Endothelial cell of umbilical vein (primary cell): Measurements from ENCODE around the gene RAB31. TPM values are rescaled to one million over a fixed set of nuclear protein-coding genes. Genes with fewer than 3 reads are reported as not detected.

Source experiments
- BruUV-seq: library from RNA; stranded (reverse); fragments of 400-500 nt; replicated peaks from 2 replicates; lab custom pipeline; 2021; lab: Mats Ljungman, UMichigan
- CTCF ChIA-PET: fragments of 300-600, 350-600 bp; sonication (Branson Sonifier 250); formaldehyde crosslinking; loops from one replicate; lab custom pipeline; 2021; ENCODE audit warnings: antibody characterized with exemption, inconsistent platforms; lab: Charles Lee
- POLR2A ChIA-PET: fragments of 300-600, 350-600 bp; sonication (Branson Sonifier 250); formaldehyde crosslinking; loops from one replicate; lab custom pipeline; 2021; ENCODE audit warnings: antibody characterized with exemption, inconsistent platforms; lab: Charles Lee
- DNase-seq: peaks from one replicate; pipeline ENCODE4 v3.0.0-alpha.2; 2011; ENCODE audit warnings: low read depth, low spot score
- FAIRE-seq: peaks from 2 replicates; lab custom pipeline; 2011; peaks lifted over from hg19 to GRCh38; lab: Jason Lieb, UNC
- H2AFZ ChIP-seq: 2 replicates; pipeline ENCODE4 v1.6.0; 2012; ENCODE audit warnings: low read depth, low read length, control low read depth, inconsistent platforms
- H3K27ac ChIP-seq: 2 replicates; pipeline ENCODE4 v1.5.1; 2011; ENCODE audit warnings: low read depth, mild to moderate bottlenecking, control low read depth, low read length, moderate library complexity; ENCODE audit not compliant: insufficient read depth
- H3K27me3 ChIP-seq, 2 experiments: 2 replicates each; pipeline versions ENCODE4 v1.6.0 to v1.6.1; 2011; ENCODE audit warnings: low read length in 2 of 2, mixed read lengths in 1 of 2; ENCODE audit not compliant: control insufficient read depth in 2 of 2, insufficient read depth in 2 of 2
- H3K36me3 ChIP-seq, 2 experiments: 2 replicates in 1 of 2; 3 replicates in 1 of 2; pipeline ENCODE4 v1.5.1; 2011; ENCODE audit warnings: low read length in 2 of 2, mild to moderate bottlenecking in 1 of 2, moderate library complexity in 1 of 2; ENCODE audit not compliant: control insufficient read depth in 2 of 2, insufficient read depth in 2 of 2; ENCODE audit errors: extremely low read depth in 1 of 2
- H3K4me1 ChIP-seq: 3 replicates; pipeline ENCODE4 v1.5.1; 2011; ENCODE audit warnings: mild to moderate bottlenecking, low read length; ENCODE audit not compliant: control insufficient read depth, insufficient read depth; ENCODE audit errors: extremely low read depth
- H3K4me2 ChIP-seq: 2 replicates; pipeline ENCODE4 v1.6.1; 2011; ENCODE audit warnings: low read length, control low read depth, mixed read lengths; ENCODE audit not compliant: insufficient read depth
- H3K4me3 ChIP-seq, 3 experiments: fragments of 200-600 bp in 1 of 3; sonication (generic), shearing (Covaris generic) in 1 of 3; replicated peaks in 1 of 3; 2 replicates each; pipeline ENCODE4 v1.5.1; 2011 to 2016; ENCODE audit warnings: control low read depth in 3 of 3, low read length in 3 of 3, mild to moderate bottlenecking in 2 of 3, inconsistent platforms in 1 of 3, low read depth in 1 of 3, moderate library complexity in 1 of 3; ENCODE audit not compliant: insufficient read depth in 1 of 3
- H3K79me2 ChIP-seq: 2 replicates; pipeline ENCODE4 v1.6.0; 2012; ENCODE audit warnings: low read length, inconsistent platforms; ENCODE audit not compliant: control insufficient read depth, insufficient read depth
- H3K9ac ChIP-seq: replicated peaks from 2 replicates; pipeline ENCODE3; 2011; ENCODE audit warnings: low read length, control low read depth; ENCODE audit not compliant: insufficient read depth; ENCODE audit errors: extremely low read depth
- H3K9me1 ChIP-seq: replicated peaks from 3 replicates; pipeline ENCODE4 v1.6.0; 2011; ENCODE audit warnings: mild to moderate bottlenecking, low read length; ENCODE audit not compliant: control insufficient read depth, insufficient read depth; ENCODE audit errors: extremely low read depth
- H3K9me3 ChIP-seq: replicated peaks from 2 replicates; pipeline ENCODE4 v1.5.1; 2012; ENCODE audit warnings: low read length, inconsistent platforms; ENCODE audit not compliant: control insufficient read depth, insufficient read depth
- H4K20me1 ChIP-seq: replicated peaks from 2 replicates; pipeline ENCODE3; 2011; ENCODE audit warnings: mild to moderate bottlenecking, low read length; ENCODE audit not compliant: control insufficient read depth, insufficient read depth; ENCODE audit errors: extremely low read depth
- EZH2 ChIP-seq: IDR thresholded peaks from 2 replicates; pipeline ENCODE4 v1.6.1; 2012; ENCODE audit warnings: borderline replicate concordance, low read depth, mild to moderate bottlenecking, moderate library complexity, low read length, inconsistent platforms; ENCODE audit not compliant: severe bottlenecking
- FOS ChIP-seq: IDR thresholded peaks from 2 replicates; pipeline ENCODE4 v1.6.1; 2011; ENCODE audit warnings: mild to moderate bottlenecking, low read length, moderate library complexity, borderline replicate concordance; ENCODE audit not compliant: insufficient read depth
- GATA2 ChIP-seq: IDR thresholded peaks from 2 replicates; pipeline ENCODE4 v1.7.0; 2011; ENCODE audit warnings: low read depth, mild to moderate bottlenecking, moderate library complexity, mixed read lengths, low read length; ENCODE audit not compliant: insufficient read length, insufficient read depth
- JUN ChIP-seq: IDR thresholded peaks from 2 replicates; pipeline ENCODE4 v1.6.1; 2011; ENCODE audit warnings: borderline replicate concordance, low read depth; ENCODE audit not compliant: insufficient read length, insufficient read depth
- MYC ChIP-seq: IDR thresholded peaks from one replicate; pipeline ENCODE4 v1.6.1; 2011; ENCODE audit warnings: mild to moderate bottlenecking, low read depth, low read length
- POLR2A ChIP-seq: IDR thresholded peaks from 2 replicates; pipeline ENCODE4 v1.6.1; 2012; ENCODE audit warnings: low read depth, mild to moderate bottlenecking, control low read depth, low read length
- POLR2AphosphoS5 ChIP-seq: IDR thresholded peaks from 2 replicates; pipeline ENCODE4 v1.6.1; 2012; ENCODE audit warnings: low read depth, mild to moderate bottlenecking, control low read depth, low read length, moderate library complexity; ENCODE audit not compliant: insufficient read depth
- dilution Hi-C: fragments of 300-500 bp; cut with MboI; formaldehyde crosslinking; loops from one replicate; pipeline ENCODE4 v1.15.0; 2019; ENCODE audit warnings: low sequenced_read_pairs; ENCODE audit not compliant: extremely low pct_ligation_motif_present
- intact Hi-C: fragments of 100-400 bp; cut with micrococcal nuclease; formaldehyde crosslinking; loops from one replicate; pipeline ENCODE4 v1.10.0; 2022
- polyA plus RNA-seq, 4 experiments: library from polyadenylated mRNA; depleted of rRNA in 3 of 4; stranded (reverse) in 3 of 4; unstranded in 1 of 4; fragments of >200 nt; gene quantifications; 2 replicates each; pipeline versions ENCODE4 v1.2.1 to v1.2.3, GENCODE V29; 2011 to 2012; ENCODE audit warnings: missing spikeins in 1 of 4
- total RNA-seq: library from RNA; stranded (reverse); gene quantifications from 2 replicates; pipeline ENCODE4 v1.2.3, GENCODE V29; 2021
- TF ChIP-seq, protein P1 (sequence below): IDR thresholded peaks from 2 replicates; pipeline ENCODE4 v1.6.1; 2011; ENCODE audit not compliant: insufficient read depth, insufficient read length
- TF ChIP-seq, protein P2 (sequence below), 2 donors: IDR thresholded peaks; 1 replicate in 1 of 2; 2 replicates in 1 of 2; pipeline ENCODE4 v1.5.1; 2011; ENCODE audit warnings: low read length in 2 of 2, mild to moderate bottlenecking in 2 of 2, moderate library complexity in 2 of 2, control low read depth in 1 of 2, inconsistent platforms in 1 of 2, low read depth in 1 of 2; ENCODE audit not compliant: insufficient read depth in 1 of 2; ENCODE audit errors: extremely low read depth in 1 of 2

Gene RAB31
- total and polyA plus RNA-seq, 2 donors (not counting 3 experiments of a cell fraction or from before 2014, with no cell fraction given), result 30.5 TPM

DNA sequence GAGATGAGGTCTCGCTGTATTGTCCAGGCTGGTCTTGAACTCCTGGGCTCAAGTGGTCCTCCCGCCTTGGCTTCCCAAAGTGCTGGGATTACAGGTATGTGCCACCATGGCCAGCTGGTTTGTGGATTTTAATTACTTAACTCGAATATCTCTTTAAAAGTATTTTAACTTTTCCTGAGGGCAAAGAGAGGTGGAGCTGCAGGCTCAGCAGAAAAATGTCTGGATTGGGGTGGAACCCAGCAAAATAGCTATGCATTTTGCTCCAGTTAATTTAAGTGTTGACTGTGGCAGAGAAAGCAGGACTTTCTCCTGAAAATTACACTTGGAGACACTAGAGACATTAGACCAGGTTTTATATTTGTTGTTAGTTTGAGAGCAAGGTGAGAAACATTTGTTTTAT is 142.2 kb downstream of the RAB31 start:
- CTCF ChIA-PET, result interaction anchor here (0.7 to 1.1 kb wide), 2 partner anchors 8 to 63 kb away, joined by 3 read pairs; partner anchors contain the start of gene VAPA
- H3K27ac ChIP-seq, result no peak overlapping the region
- TF ChIP-seq EZH2, result no peak
- TF ChIP-seq POLR2AphosphoS5, result no peak
- TF ChIP-seq GATA2, result no peak
- TF ChIP-seq, protein P1, sequence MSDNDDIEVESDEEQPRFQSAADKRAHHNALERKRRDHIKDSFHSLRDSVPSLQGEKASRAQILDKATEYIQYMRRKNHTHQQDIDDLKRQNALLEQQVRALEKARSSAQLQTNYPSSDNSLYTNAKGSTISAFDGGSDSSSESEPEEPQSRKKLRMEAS, result no peak
- no peak for TF ChIP-seq JUN

DNA sequence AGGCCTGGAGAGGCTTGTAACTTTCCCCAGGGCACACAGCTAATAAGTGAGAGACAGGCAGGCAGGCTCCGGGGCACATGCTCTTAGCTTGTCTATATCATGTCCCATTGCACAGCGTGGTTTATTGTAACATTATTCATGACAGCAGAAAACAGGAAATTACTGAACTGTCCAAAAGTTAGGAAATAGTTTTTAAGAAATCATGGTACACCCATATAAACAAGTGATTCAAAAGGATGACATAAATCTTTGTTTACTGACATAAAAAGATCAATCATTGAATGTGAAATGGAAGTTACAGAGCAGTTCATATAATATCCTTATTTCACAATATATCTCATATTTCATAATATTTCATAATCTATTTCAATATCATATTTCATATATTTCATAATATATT is 143.4 kb downstream of the RAB31 start:
- intact Hi-C loops, result no loop called here
- BruUV-seq, result no TSS peak
- no peak overlapping the region for H3K9ac ChIP-seq
- DNase-seq (no peak), FAIRE-seq (no peak)
- H3K9me1 ChIP-seq, result no peaks in the 10 kb centered on the region
- dilution Hi-C loops, result no loop called here
- no peaks in the 10 kb centered on the region for H3K79me2 ChIP-seq
- no peak overlapping the region for H3K4me3 ChIP-seq
- CTCF ChIA-PET, result interaction anchor here (1.0 kb wide), 1 partner anchor 16 kb away, joined by 3 read pairs; no protein-coding TSS in a partner anchor
- no peaks in the 10 kb centered on the region for H3K27me3 ChIP-seq
- no peak overlapping the region for H3K27ac ChIP-seq
- no peaks in the 10 kb centered on the region for H3K9me3 ChIP-seq
- H2AFZ ChIP-seq, result no peak overlapping the region
- no peaks in the 10 kb centered on the region for H3K36me3 ChIP-seq
- POLR2A ChIA-PET, result no interaction called here
- no peaks in the 10 kb centered on the region for H4K20me1 ChIP-seq
- no peak overlapping the region for H3K4me2 ChIP-seq
- peaks cover 5% of the 10 kb centered on the region for H3K4me1 ChIP-seq
- TF ChIP-seq, protein P2, sequence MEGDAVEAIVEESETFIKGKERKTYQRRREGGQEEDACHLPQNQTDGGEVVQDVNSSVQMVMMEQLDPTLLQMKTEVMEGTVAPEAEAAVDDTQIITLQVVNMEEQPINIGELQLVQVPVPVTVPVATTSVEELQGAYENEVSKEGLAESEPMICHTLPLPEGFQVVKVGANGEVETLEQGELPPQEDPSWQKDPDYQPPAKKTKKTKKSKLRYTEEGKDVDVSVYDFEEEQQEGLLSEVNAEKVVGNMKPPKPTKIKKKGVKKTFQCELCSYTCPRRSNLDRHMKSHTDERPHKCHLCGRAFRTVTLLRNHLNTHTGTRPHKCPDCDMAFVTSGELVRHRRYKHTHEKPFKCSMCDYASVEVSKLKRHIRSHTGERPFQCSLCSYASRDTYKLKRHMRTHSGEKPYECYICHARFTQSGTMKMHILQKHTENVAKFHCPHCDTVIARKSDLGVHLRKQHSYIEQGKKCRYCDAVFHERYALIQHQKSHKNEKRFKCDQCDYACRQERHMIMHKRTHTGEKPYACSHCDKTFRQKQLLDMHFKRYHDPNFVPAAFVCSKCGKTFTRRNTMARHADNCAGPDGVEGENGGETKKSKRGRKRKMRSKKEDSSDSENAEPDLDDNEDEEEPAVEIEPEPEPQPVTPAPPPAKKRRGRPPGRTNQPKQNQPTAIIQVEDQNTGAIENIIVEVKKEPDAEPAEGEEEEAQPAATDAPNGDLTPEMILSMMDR (IDR thresholded peaks at IDR 0.05; ENCODE audit: extremely low read depth in 1 of 2, insufficient read depth in 1 of 2, low read depth in 1 of 2, low read length in 2 of 2), result no peak
- no peak for TF ChIP-seq MYC
- no peak for TF ChIP-seq POLR2AphosphoS5
- TF ChIP-seq FOS, result no peak
- TF ChIP-seq POLR2A, result no peak
- TF ChIP-seq GATA2, result no peak
- TF ChIP-seq EZH2, result no peak
- TF ChIP-seq, protein P1, result no peak
- no peak for TF ChIP-seq JUN

More for the DNA sequence above, 142.2 kb downstream of the RAB31 start:
- intact Hi-C loops, result no loop called here
- DNase-seq (no peak), FAIRE-seq (no peak)
- no peak overlapping the region for H3K4me2 ChIP-seq
- H3K9ac ChIP-seq, result no peak overlapping the region
- no peaks in the 10 kb centered on the region for H4K20me1 ChIP-seq
- no peak overlapping the region for H3K4me3 ChIP-seq
- no peaks in the 10 kb centered on the region for H3K27me3 ChIP-seq
- no TSS peak for BruUV-seq
- no peaks in the 10 kb centered on the region for H3K36me3 ChIP-seq
- peaks cover 11% of the 10 kb centered on the region for H3K4me1 ChIP-seq
- POLR2A ChIA-PET, result no interaction called here
- H3K79me2 ChIP-seq, result no peaks in the 10 kb centered on the region
- dilution Hi-C loops, result no loop called here
- H3K9me3 ChIP-seq, result no peaks in the 10 kb centered on the region
- H3K9me1 ChIP-seq, result no peaks in the 10 kb centered on the region
- no peak overlapping the region for H2AFZ ChIP-seq
